ENCODE measurements around the gene MRPS26.
A peak's percentile ranks its signal among the peaks of the same experiment; 100 is the strongest.
"Not testable (repeated sequence)": the region's sequence is repeated elsewhere in the genome, so short reads cannot be mapped to it uniquely, and the experiment has no call there.

MRPS26 gene

DNA sequence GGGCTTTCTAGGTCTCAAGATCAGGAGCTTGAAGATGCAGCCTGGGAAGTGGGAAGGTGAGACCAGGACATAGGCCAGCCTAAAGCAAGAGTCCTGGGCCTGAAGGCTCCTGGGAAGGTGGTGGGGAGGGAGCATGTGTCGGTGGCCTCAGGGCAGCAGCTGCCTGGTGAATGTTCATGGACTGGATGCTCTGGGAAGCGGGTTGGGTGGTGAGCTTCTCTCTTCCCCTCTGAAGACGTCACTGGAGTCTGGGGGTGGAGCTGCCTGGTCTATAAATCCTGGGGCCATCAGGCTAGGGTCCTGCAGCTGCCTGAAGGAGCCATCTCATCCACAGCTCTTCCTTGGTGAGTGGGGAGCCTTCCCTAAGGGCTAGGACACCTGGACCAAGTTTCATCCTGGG lies 2.5 kb upstream of the MRPS26 start, which contains the start of gene GNRH2:
TSS of gene GNRH2 (plus strand) at position 301 of the 400 bp plus-strand sequence. CDS start 793 bp downstream, outside the sequence.
- DNase-seq = no peak

DNA sequence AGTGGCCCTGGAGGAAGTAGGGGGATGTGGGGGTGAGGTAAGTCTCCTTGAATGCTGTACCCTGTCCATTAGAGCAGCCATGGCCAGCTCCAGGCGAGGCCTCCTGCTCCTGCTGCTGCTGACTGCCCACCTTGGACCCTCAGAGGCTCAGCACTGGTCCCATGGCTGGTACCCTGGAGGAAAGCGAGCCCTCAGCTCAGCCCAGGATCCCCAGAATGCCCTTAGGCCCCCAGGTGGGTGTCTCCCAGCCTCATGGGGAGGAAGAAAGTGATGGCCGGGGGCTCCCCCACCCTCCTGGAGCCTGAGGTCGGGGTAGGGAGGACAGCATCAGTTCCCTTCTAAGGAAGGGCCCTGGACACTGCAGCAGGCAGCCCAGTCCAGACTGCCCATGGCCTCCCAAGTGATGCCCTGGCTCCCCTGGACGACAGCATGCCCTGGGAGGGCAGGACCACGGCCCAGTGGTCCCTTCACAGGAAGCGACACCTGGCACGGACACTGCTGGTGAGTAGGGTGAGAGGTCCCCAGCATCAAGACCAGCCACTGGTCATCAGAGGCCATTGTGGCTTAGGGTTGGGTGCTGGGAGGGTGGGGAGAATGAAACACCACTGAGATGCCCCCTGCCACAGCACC lies 1.4 kb upstream of the MRPS26 start:
- no peak for DNase-seq

- DNase-seq = peak; percentile 50
Measured at GRCh38 chr20:3045042-3045815, 623 bp upstream of the MRPS26 start.

GRCh38 chr20:3046677-3047462 lies 1.0 kb downstream of the MRPS26 start:
- DNase-seq = no peak

GRCh38 chr20:3047486-3048419 lies 1.9 kb downstream of the MRPS26 start:
- DNase-seq = no peak

GRCh38 chr20:3051385-3052019 lies 5.7 kb downstream of the MRPS26 start:
- DNase-seq = no peak

- DNase-seq = no peak
Measured at GRCh38 chr20:3059489-3059888, 13.6 kb downstream of the MRPS26 start.

DNA sequence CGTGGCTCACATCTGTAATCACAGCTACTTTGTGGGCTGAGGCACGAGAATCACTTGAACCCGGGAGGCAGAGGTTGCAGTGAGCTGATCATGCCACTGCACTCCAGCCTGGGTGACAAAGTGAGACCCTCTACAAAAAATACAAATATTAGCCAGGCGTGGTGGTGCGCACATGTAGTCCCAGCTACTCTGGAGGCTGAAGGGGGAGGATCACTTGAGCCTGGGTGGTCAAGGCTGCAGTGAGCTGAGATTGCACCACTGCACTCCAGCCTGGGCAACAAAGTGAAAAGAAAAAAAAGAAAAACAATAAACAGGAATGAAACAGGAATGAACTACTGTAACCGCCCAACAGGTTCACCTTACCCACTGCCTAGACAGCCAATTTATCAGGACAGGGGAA lies 18.3 kb downstream of the MRPS26 start:
- not testable (repeated sequence) for DNase-seq

DNA sequence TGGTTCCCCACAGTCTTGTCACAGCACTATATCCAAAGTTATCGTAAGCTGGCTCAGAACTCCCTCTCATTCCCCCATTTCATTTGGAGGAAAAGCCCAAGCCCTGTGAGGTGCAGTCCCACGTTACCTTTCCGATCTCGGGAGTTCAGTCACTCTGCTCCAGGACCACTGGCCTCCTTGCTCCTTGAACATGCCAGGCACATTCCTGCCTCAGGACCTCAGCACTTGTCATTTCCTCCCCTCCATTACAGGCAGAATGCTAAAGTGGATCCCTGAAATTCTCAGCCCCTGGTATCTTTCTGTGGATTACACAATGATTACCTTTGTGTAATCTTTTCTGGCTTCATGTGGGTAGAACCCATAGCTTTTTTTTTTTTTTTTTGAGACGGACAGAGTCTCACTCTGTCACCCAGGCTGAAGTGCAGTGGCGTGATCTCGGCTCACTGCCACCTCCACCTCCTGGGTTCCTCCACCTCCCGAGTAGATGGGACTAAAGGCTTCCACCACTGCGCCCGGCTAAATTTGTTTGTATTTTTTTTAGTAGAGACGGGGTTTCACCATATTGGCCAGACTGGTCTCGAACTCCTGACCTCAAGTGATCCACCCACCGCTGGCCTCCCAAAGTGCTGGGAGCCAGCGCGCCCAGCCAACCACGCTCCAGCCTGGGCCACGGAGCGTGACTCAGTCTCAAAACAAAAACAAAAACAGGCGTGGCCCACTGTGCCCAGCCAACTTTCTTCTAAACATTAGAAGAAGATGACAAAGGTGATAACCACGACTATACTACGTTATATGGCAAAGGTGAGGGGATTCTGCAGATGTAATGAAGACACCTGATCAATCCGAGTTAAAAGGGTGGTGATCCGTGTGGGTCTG lies 21.5 kb downstream of the MRPS26 start:
- DNase-seq = no peak

GRCh38 chr20:3068075-3068474 lies 22.2 kb downstream of the MRPS26 start:
- DNase-seq = no peak

GRCh38 chr20:3068986-3069900 lies 23.4 kb downstream of the MRPS26 start:
- peak; percentile 54 for DNase-seq

- no peak for DNase-seq
Measured at GRCh38 chr20:3070725-3071124, 24.9 kb downstream of the MRPS26 start.

DNA sequence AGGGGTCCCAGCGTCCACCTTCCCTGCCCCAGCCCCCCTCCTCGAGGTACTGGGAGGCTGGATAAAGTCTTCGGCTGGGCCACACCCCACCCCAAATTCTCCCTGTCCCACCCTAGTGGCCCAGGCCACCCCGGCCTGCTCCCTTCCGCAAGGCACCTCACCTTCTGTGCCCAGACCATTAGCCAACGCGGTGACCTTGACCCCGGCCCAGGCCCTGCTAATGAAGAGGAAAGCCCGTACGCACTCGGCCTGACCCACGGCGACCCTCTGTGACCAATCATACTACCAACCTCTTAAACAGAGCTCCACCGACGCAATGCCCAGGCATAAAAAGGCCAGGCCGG lies 25.4 kb downstream of the MRPS26 start:
- DNase-seq = no peak

DNA sequence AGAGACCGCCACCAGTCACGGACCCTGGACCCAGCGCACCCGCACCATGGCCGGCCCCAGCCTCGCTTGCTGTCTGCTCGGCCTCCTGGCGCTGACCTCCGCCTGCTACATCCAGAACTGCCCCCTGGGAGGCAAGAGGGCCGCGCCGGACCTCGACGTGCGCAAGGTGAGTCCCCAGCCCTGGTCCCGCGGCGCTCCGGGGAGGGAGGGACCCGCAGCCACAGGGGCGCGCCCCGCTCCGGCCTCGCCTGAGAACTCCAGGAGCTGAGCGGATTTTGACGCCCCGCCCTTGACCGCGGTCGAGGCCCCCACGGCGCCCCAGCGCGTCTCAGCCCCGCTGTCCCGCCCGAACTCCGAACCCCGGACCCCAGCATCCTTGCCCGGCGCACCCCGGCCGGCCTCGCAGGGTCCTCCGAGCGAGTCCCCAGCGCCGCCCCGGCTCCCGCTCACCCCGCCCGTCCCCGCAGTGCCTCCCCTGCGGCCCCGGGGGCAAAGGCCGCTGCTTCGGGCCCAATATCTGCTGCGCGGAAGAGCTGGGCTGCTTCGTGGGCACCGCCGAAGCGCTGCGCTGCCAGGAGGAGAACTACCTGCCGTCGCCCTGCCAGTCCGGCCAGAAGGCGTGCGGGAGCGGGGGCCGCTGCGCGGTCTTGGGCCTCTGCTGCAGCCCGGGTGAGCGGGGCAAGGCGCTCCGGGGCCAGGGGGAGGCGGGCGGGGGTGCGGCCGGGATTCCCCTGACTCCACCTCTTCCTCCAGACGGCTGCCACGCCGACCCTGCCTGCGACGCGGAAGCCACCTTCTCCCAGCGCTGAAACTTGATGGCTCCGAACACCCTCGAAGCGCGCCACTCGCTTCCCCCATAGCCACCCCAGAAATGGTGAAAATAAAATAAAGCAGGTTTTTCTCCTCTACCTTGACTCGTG lies 26.0 kb downstream of the MRPS26 start, which contains the start of gene OXT:
TSS of gene OXT (plus strand) at position 11 of the 920 bp plus-strand sequence. CDS start at position 47, 36 bp downstream.
- DNase-seq = peak; percentile 76

DNA sequence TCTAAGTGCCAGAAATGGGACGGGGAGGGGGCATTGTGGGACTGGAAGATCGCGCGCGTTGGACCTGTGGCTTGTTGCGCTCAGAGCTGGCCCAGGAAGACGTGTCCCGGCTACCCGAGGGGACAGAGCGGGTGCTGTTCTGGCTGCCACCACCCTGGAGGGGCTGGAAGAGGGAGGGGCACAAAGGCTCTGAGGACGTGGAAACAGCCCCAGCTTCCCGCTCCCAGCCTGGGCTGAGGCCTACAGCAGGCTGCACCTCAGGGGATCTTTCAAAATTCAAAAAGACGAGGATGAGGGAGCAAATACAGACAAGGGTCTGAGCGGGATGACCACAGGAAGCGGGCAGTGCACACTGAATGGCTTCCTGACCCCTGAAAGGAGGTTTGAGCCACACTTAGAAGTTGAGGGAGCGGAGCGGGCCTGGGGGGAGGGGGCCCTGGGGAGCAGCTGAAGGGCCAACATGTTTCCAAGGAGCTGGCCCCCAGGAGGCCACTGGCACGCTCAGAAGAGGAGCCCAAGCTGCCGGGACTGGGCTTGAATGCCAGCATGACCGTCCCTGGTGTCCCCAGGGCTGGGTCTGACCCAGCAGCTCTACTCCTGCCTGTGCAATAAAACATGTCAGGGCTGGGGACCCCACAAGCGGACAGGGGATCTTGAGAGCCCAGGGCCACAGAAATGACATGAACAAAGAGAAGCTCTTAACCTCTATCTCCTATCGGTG lies 26.8 kb downstream of the MRPS26 start:
- no peak for DNase-seq

DNA sequence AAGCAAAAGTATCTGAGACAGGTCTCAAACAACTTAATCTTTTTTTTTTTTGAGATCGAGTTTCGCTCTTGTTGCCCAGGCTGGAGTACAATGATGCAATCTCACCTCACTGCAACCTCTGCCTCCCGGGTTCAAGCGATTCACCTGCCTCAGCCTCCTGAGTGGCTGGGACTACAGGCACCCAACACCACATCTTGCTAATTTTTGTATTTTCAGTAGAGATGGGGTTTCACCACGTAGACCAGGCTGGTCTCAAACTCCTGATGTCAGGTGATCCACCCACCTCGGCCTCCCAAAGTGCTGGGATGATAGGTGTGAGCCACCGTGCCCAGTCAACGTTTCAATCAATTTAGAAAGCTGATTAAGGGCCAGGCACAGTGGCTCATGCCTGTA lies 27.4 kb downstream of the MRPS26 start:
- DNase-seq = not testable (repeated sequence)

GRCh38 chr20:3074812-3075211 lies 29.0 kb downstream of the MRPS26 start:
- no peak for DNase-seq

- not testable (repeated sequence) for DNase-seq
Measured at GRCh38 chr20:3075315-3075714, 29.5 kb downstream of the MRPS26 start.

All from activated CD8-positive, alpha-beta memory T cell treated with anti-CD3 and anti-CD28 coated beads, Interleukin-2, amount 50 U/mL, for 4 hours (primary cell).